ENCODE data around the gene MTUS2.

GRCh38 chr13:29464105-29464679 is 644.1 kb downstream of the MTUS2 start:
- TF ChIP-seq CTCF (IDR thresholded peaks at IDR 0.05) (no peak), POLR2AphosphoS5 (IDR thresholded peaks at IDR 0.05) (no peak), POLR2A (IDR thresholded peaks at IDR 0.05) (no peak)

All from suprapubic skin (tissue), 4 donors.